Pulmonary artery endothelial cell (primary cell): Measurements from ENCODE around the gene SORCS2. TPM values are rescaled to one million over a fixed set of nuclear protein-coding genes. Genes with fewer than 3 reads are reported as not detected.

Source experiments
- DNase-seq: peaks from one replicate; pipeline ENCODE4 v3.0.0-alpha.2; 2011; ENCODE audit warnings: low read depth, low spot score
- total RNA-seq: library from RNA; depleted of rRNA; stranded (reverse); fragments of >200 nt; gene quantifications from 2 replicates; pipeline ENCODE4 v1.2.3, GENCODE V29; 2014

SORCS2 gene
- total RNA-seq, 1 donor from 2014 or later: not detected

DNA sequence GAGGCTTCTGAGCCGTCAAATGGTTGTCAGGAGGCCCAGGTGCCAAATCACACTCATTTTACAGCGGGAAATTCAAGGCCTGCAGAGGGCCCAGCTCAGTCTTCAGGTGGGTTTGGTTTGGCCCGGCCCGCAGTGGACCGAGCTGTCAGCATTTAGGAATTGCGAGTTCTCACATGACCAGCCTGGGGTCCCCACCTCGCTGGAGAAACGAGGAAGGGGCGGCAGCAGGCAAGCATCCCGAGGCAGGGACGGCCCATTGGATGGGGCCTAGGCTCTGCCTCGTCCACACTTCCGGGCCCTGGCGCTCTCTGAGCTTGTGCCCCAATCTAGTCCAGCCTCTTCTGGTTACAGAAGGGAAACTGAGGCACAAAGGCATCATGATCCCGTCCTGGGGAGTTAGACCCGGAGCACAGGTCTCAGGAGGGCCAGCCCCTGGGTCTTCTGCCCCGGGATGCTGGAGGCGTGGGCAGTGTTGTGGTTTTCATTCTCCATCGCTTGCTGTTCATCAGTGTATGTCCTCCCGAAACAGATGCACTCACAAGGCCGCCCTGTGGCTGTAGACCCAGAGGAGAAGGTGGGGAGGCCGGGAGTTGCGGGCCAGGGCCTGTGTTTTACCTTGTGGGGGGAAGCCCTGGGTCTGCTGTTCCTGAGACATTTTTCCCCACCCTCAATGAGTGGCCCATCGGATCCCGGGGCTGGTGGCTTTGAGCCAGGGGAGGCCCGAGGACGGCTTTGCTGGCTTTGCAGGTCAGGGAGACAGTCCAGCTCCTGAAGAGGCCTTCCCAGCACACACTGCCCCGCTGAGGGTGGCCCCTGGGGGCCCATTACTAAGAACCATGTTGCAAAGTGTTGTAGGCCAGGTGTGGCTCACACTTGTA, 233.5 kb downstream of the SORCS2 start:
- DNase-seq: no peak

- DNase-seq: no peak
Observed at GRCh38 chr4:7426525-7427171, 234.3 kb downstream of the SORCS2 start.

- DNase-seq: no peak
Observed at GRCh38 chr4:7427361-7427760, 235.0 kb downstream of the SORCS2 start.

DNA sequence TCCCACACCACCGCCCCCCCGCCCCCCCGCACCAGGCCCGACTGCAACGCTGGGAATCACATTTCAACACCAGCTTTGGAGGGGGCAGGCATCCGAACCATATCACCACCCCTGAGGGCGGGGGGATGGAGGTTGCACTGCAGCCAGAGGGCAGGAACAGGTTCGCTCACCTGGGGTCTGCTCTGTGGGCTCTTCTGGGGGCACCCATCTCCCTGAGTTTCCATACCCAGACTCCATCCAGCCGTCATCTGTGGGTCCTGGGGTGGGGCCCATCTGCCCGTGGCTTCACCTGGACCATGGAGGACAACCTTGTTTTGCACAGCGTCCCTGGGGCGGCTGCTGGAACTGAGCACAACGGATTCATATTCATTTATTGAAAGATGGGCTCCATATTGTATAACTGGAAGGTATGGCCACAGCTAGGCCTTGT, 235.5 kb downstream of the SORCS2 start:
- DNase-seq: no peak

DNA sequence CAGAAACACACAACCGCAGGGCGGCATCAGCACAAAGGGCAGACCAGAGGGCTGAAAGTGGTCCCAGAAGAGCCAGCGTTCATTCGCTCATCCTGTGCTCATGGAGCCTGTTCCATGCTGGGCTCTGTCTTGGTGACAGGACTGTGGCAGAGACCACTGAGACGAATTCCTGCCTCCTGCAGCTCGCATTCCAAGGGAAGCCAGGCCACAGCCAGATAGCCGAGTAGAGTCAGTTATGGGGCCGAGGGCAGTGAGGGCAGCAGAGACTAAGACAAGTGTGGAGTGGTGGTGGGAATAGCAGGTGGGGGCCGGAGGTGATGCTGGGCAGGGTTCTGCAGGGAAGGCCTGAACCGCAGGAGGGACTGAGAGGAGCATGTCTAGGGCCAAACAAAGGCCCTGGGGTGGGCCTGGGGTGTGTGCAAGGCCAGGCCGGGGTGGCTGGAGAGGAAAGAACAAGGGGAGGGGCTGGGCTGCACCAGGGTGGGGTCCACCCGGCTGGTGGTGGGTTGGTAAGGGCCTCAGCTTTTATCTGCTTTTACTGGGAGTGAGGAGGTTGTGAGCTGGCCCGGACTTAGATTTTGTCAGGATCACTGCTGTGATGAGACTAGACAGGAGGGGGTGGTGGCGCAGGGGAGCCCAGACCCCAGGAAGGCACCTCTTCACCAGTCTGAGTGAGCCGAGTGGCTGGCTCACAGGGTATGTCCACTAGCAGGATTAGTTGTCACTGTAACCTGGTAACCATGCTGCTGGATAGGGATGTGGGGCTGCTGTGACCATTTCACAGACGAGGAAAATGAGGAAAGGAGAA, 236.1 kb downstream of the SORCS2 start:
- DNase-seq: no peak

DNA sequence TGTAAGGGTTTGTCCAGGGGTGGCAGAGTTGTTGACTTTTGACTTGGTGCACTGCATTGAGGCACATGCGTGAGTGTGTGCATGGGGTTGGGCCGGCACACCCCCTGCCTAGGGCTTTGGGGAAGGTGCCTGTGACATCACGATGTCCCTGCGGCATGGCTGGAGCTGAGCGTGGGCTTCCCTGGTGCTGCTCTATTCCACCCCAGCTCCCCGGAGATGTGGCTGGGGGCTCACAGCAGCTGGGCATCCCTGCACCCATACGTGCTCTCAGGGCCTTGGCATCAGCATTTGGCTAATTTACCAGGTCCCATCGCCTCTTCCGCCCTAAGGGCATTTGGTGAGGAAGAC, 236.7 kb downstream of the SORCS2 start:
- no peak for DNase-seq

DNA sequence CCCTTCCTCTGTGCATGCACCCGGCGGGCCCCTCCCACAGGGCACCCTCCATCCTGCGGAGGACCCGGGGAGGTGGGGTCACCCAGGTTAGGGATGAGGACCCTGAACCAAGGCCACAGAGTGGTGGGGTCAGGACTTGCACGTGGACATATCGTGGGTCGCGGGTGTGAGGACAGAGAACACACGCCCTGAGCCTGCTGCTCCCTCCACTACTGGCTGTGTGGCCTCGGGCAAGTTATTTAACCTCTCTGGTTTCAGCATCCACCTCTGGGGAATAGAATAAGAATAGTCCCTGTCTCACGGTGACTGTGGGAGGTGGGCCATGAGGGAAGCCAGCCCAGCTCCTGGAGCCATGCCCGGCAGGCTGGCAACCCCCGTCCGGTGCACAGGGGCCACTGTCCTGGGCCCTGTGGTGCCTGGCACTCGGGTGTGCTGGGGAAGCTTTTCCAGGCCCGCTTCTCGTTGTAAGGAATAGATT, 237.3 kb downstream of the SORCS2 start:
- no peak for DNase-seq

DNA sequence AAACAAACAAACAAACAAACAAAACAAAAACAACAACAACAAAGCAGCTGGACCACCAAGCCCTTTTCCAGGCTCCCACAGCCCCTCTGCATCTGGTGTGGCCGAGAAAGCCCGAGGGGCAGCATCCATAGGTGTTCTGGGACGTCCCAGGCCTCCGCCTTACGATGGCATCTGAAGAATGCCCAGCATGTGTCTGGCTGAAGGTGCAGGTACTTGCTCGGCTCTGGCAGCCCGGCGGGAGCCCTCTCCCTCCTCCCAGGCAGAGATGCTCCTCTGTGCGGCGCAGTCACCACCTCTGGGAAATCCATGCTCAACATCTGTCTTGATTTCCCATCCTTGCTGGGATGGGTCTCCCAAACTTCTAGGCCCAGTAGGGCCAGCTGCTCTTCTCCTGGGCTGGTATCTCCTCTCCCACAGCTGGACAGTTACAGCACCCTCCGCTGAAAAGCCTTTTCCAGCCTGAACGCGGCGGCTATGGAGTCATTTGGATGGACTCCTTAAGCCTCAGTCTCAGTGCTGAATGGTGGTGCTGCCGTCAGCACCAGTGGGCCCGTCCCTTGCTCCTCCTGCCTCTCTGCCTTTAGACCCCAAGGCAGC, 238.1 kb downstream of the SORCS2 start:
- no peak for DNase-seq

DNA sequence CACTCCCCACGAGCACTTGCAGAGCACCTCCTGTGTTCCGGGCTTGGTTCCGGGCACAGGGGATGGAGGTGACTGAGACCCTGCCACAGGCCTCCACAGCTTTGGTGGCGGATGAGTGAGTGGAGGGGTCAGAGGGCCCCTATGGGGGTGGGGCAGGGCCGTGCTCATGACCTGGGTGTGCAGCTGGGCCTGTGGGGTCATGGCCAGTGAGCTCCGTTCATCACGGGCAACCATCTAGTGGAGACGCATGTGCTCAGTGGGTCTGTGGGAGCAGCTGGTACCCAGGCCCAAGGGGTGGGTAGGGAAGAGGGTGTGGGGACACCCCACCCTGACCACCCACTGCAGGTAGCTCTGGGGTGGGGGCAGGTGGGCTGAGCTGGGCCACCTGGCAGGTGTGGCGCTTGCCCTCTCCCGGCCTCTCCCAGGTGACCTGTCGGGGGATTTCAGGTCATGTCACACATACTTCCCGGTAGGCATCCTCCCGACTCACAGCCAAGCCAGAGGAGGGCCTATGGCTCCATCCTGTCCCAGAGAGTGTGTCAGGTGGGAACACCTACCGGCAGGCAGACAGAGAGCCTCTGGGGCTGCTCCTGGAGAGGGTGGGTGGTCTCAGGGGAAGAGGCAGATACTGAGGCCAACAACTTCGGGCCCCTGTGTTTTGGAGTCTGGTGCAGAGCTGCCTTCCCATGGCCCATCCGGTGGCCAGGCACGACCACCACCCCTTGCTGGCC, 238.8 kb downstream of the SORCS2 start:
- no peak for DNase-seq

- no peak for DNase-seq
Observed at GRCh38 chr4:7431696-7432530, 239.6 kb downstream of the SORCS2 start.

- no peak for DNase-seq
Observed at GRCh38 chr4:7432531-7433375, 240.4 kb downstream of the SORCS2 start.

DNA sequence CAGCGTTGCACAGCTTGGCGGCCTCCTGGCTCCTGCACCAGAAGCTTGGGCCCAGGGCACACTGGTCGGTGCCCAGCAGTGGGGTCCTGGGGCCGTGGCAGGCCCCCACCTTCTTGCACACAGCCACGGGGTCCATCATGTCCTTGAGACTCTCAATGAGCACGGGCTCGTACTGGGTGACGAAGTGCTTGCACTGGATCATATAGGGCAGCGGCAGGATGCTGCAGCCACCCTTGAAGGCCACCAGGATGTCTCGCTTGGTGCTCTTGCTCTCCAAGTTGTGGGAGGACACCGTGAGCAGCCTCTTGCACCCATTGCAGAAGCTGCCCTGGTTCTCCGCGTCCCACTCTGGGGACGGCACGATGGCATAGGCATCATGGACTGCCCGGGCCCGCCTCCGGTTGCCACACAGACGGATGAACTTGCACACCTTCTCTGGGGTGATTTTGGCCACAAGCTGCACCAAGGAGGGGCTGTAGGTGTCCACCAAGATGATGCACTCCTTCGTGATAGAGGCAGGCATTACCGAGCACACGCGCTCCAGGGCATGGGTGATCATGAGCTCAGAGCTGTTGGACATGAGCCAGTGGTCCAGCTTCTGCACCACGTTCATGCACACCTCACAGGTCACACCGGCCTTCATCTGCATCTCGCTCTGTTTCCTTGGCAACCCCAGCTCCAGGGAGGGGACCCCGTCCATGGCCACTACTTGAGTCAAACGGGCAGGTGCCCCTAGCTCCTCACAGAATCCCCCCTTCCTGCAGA, 241.2 kb downstream of the SORCS2 start:
- DNase-seq: no peak

- no peak for DNase-seq
Observed at GRCh38 chr4:7434141-7434765, 241.9 kb downstream of the SORCS2 start.

DNA sequence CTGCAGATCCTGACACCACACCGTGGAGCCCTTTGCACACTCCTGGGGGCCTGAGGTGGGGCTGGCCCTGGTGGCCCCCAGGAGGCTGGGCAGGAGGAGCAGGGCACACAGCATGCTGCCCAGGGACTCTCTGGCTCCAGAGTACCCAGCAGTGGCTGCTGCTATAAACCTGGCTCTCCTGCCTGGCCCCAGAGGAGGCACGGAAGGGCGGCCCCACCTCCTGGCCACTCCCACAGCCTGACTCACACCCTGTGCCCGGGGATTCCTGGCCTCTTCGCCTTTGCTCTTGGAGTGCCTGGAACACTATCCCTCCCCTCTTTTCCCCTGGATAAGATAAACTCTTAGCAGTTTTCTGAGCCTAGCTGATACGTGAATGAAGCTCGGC, 242.4 kb downstream of the SORCS2 start, which contains the start of gene PSAPL1:
Gene PSAPL1, minus strand, starts transcription at position 165 of the 385 bp plus-strand sequence. Its CDS starts 51 bp downstream, at position 114.
- DNase-seq: no peak

GRCh38 chr4:7435471-7436061, 243.2 kb downstream of the SORCS2 start:
- DNase-seq: no peak

- DNase-seq: no peak
Observed at GRCh38 chr4:7436256-7436655, 243.9 kb downstream of the SORCS2 start.

DNA sequence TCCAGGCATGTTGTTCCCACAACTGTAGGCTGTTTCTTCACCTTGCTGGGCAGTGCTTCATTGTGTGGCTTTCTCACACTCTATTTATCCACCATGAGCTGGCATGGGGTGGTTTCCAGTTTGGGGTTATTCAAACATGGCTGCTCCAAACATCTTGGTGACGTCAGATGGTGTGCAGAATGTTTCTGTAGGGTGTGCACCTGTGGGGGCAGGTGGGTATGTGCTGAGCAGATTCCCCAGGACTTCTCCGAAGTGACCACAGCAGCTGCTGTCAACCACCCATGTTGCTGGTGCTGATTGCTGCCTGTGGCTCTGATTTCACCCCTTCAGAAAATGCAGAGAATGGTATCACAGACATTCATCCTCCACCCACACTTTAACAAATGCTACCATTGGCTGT, 247.4 kb downstream of the SORCS2 start:
- DNase-seq: no peak
